Transverse colon (tissue), 4 donors: ENCODE data around the gene CHRDL1.

Experiments used
- CTCF ChIP-seq, 5 experiments: fragments of 200-600 bp in 3 of 5; fragments of 450-650 bp in 2 of 5; sonication (generic) in 3 of 5; IDR thresholded peaks; 1 replicate in 2 of 5; 2 replicates in 3 of 5; pipeline ENCODE4 v1.5.1; 2016 to 2017; ENCODE audit warnings: antibody characterized with exemption in 5 of 5, inconsistent platforms in 3 of 5, mild to moderate bottlenecking in 2 of 5, moderate library complexity in 1 of 5
- EP300 ChIP-seq: sonication (generic); formaldehyde crosslinking; IDR thresholded peaks from one replicate; pipeline ENCODE4 v1.6.1; 2017; ENCODE audit warnings: antibody characterized with exemption, low read depth
- POLR2A ChIP-seq: fragments of 450-650 bp; IDR thresholded peaks from one replicate; pipeline ENCODE4 v1.6.1; 2016; ENCODE audit warnings: antibody characterized with exemption, mild to moderate bottlenecking, moderate library complexity
- POLR2AphosphoS5 ChIP-seq, 3 donors: sonication (generic); formaldehyde crosslinking; IDR thresholded peaks; one replicate each; pipeline ENCODE4 v1.6.1; 2016; ENCODE audit warnings: antibody characterized with exemption in 3 of 3

DNA sequence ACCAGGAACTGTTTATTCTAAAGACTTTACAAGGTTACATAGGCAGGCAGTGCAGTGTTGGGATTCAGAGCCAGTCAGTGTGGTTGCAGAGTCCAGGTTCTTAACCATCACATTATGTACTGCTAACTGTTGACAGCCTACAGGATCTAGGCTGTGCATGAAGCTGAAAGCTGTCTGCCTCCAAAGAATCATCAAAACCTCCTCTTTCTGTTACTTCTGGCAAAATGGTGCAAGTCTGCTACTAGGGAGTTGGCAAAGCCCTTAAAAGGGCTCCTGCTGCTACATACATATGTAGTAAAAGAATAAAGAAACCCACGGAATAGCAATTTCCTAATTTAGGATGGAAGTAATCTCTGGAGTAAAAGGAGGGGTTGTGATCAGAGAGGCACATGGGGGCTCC is 40.4 kb upstream of the CHRDL1 start:
- TF ChIP-seq CTCF (IDR thresholded peaks at IDR 0.05): no peak
- TF ChIP-seq POLR2AphosphoS5 (IDR thresholded peaks at IDR 0.05): no peak
- TF ChIP-seq POLR2A: no peak
- no peak for TF ChIP-seq EP300
